ENCODE results near the gene TMEM19.

GRCh38 chr12:71704920-71705319 lies 19.0 kb downstream of the TMEM19 start:
- TF ChIP-seq SUZ12 (IDR thresholded peaks at IDR 0.05; ENCODE audit: extremely low read depth, insufficient read depth, insufficient read length) (no peak), ZNF274 (IDR thresholded peaks at IDR 0.05; ENCODE audit: low read depth, low read length) (no peak), YY1 (IDR thresholded peaks at IDR 0.05; ENCODE audit: insufficient read depth, insufficient read length) (no peak)

Measured in NT2/D1 (cell line).